Measurements from ENCODE around the gene YIPF3.

Gene YIPF3

DNA sequence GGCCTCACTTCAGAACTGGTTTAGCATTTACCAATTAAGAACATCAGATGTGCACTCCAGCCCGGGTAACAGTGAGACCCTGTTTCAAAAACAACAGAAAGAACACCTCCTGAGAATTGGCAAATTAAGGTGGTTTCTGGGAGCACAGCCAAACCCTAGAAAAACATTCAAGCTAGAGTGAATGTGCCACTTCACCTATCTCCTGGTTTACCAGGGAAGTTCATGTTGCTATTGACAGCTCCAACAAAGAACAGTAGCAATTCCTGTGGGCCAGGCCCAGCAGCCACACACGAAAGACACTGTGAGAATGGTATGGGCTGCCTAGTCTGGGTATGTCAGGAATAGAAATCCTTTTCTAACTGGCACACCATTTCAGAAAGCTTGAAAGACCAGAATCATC, 5.1 kb upstream of the YIPF3 start:
- no peak overlapping the region for H2AFZ ChIP-seq (ENCODE audit: low read length)
- TF ChIP-seq EZH2phosphoT487 (IDR thresholded peaks at IDR 0.05; ENCODE audit: borderline replicate concordance), result no peak
- TF ChIP-seq, protein P1, sequence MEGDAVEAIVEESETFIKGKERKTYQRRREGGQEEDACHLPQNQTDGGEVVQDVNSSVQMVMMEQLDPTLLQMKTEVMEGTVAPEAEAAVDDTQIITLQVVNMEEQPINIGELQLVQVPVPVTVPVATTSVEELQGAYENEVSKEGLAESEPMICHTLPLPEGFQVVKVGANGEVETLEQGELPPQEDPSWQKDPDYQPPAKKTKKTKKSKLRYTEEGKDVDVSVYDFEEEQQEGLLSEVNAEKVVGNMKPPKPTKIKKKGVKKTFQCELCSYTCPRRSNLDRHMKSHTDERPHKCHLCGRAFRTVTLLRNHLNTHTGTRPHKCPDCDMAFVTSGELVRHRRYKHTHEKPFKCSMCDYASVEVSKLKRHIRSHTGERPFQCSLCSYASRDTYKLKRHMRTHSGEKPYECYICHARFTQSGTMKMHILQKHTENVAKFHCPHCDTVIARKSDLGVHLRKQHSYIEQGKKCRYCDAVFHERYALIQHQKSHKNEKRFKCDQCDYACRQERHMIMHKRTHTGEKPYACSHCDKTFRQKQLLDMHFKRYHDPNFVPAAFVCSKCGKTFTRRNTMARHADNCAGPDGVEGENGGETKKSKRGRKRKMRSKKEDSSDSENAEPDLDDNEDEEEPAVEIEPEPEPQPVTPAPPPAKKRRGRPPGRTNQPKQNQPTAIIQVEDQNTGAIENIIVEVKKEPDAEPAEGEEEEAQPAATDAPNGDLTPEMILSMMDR (conservative IDR thresholded peaks at IDR 0.05; ENCODE audit: low read length), result no peak
- no peaks in the 10 kb centered on the region for H3K27me3 ChIP-seq (ENCODE audit: insufficient read depth, low read length, poor library complexity, severe bottlenecking)
- peaks cover 76% of the 10 kb centered on the region; the same call in 1 of the 2 replicates for H3K36me3 ChIP-seq (ENCODE audit: insufficient read depth, low read length)
- H3K9me2 ChIP-seq (replicated peaks; ENCODE audit: low read depth, low read length), result no peaks in the 10 kb centered on the region
- no peak overlapping the region for H3K4me2 ChIP-seq (ENCODE audit: low read depth, low read length, poor library complexity, severe bottlenecking)
- no peak overlapping the region for H3K9ac ChIP-seq (ENCODE audit: low read depth, low read length, poor library complexity, severe bottlenecking)
- peaks cover 15% of the 10 kb centered on the region for H3K4me1 ChIP-seq (ENCODE audit: insufficient read depth, low read length, poor library complexity, severe bottlenecking)
- H3K4me3 ChIP-seq (ENCODE audit: low read length, poor library complexity, severe bottlenecking), result no peak overlapping the region
- peaks cover 8% of the 10 kb centered on the region for H4K20me1 ChIP-seq (ENCODE audit: insufficient read depth, low read length, poor library complexity, severe bottlenecking)
- no peaks in the 10 kb centered on the region for H3K9me3 ChIP-seq (ENCODE audit: insufficient read depth, low read depth, low read length)
- peaks cover 34% of the 10 kb centered on the region for H3K79me2 ChIP-seq (ENCODE audit: insufficient read depth, low read length)
- H3F3A ChIP-seq (ENCODE audit: low read depth), result no peaks in the 10 kb centered on the region

GRCh38 chr6:43520097-43520496, 3.4 kb upstream of the YIPF3 start:
- Histone ChIP-seq H4K20me1 (ENCODE audit: insufficient read depth, low read length, poor library complexity, severe bottlenecking) (peaks cover 20% of the 10 kb centered on the region), H3K4me3 (ENCODE audit: low read length, poor library complexity, severe bottlenecking) (no peak overlapping the region), H3K4me1 (ENCODE audit: insufficient read depth, low read length, poor library complexity, severe bottlenecking) (peaks cover 28% of the 10 kb centered on the region), H3K36me3 (ENCODE audit: insufficient read depth, low read length) (peaks cover 59% of the 10 kb centered on the region; the same call in 1 of the 2 replicates), H2AFZ (ENCODE audit: low read length) (no peak overlapping the region), H3K79me2 (ENCODE audit: insufficient read depth, low read length) (peaks cover 51% of the 10 kb centered on the region), H3K27me3 (ENCODE audit: insufficient read depth, low read length, poor library complexity, severe bottlenecking) (no peaks in the 10 kb centered on the region), H3K9ac (ENCODE audit: low read depth, low read length, poor library complexity, severe bottlenecking) (no peak overlapping the region), H3F3A (ENCODE audit: low read depth) (no peaks in the 10 kb centered on the region), H3K9me3 (ENCODE audit: insufficient read depth, low read depth, low read length) (no peaks in the 10 kb centered on the region), H3K9me2 (replicated peaks; ENCODE audit: low read depth, low read length) (no peaks in the 10 kb centered on the region), H3K4me2 (ENCODE audit: low read depth, low read length, poor library complexity, severe bottlenecking) (no peak overlapping the region)
- TF ChIP-seq EZH2phosphoT487 (IDR thresholded peaks at IDR 0.05; ENCODE audit: borderline replicate concordance), result no peak
- TF ChIP-seq, protein P1 (conservative IDR thresholded peaks at IDR 0.05; ENCODE audit: low read length), result no peak

DNA sequence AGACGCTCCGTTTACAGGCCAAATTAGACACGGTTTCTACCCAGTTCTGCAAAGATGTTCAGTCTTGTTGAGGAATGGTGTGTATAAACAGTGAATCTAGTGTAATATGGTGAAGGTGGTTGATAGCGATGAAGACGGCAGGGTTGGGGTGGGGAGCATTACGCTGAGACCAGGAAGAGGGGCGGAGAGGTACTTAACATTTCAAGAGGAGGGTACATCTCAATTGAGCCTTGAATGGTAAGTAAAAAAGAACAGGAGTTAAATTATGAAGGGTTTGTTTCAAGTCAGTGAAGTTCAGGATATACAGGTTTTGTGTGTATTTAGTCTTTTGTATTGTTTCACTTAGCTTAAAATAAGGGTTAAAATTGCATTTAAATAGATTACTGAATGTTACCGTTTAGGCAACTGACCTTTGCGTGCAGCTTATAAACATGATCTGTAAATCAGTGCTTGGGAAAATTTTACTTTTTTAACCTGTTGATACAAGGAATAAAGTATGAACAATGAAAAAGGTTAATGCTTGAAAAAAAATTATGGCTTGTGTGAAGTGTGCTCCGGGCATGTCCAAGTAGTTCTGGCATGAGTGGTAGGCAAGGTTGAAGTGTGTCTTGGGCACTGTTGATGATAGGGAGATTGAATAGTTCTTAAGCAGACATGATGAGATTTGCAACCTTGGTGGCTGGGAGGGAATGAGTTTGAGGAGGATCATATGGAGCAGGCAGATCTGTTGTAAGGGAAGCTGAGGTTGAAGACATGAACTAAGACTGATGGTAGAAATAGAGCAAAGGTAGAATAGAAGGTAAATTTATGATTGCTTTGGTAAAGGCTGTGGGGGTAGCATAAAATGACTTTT, 1.0 kb upstream of the YIPF3 start:
- peak overlapping the region; percentile 96 for H3K4me2 ChIP-seq (ENCODE audit: low read depth, low read length, poor library complexity, severe bottlenecking)
- peaks cover 47% of the 10 kb centered on the region; the same call in 1 of the 2 replicates for H3K36me3 ChIP-seq (ENCODE audit: insufficient read depth, low read length)
- TF ChIP-seq EZH2phosphoT487 (IDR thresholded peaks at IDR 0.05; ENCODE audit: borderline replicate concordance), result no peak
- TF ChIP-seq, protein P1 (conservative IDR thresholded peaks at IDR 0.05; ENCODE audit: low read length), result no peak
- H4K20me1 ChIP-seq (ENCODE audit: insufficient read depth, low read length, poor library complexity, severe bottlenecking), result peaks cover 28% of the 10 kb centered on the region
- no peaks in the 10 kb centered on the region for H3K9me2 ChIP-seq (replicated peaks; ENCODE audit: low read depth, low read length)
- H3K9me3 ChIP-seq (ENCODE audit: insufficient read depth, low read depth, low read length), result no peaks in the 10 kb centered on the region
- H3K9ac ChIP-seq (ENCODE audit: low read depth, low read length, poor library complexity, severe bottlenecking), result peak overlapping the region; percentile 97
- H3K27me3 ChIP-seq (ENCODE audit: insufficient read depth, low read length, poor library complexity, severe bottlenecking), result no peaks in the 10 kb centered on the region
- peaks cover 69% of the 10 kb centered on the region for H3K79me2 ChIP-seq (ENCODE audit: insufficient read depth, low read length)
- peak overlapping the region; percentile 93 for H3K4me3 ChIP-seq (ENCODE audit: low read length, poor library complexity, severe bottlenecking)
- H3K4me1 ChIP-seq (ENCODE audit: insufficient read depth, low read length, poor library complexity, severe bottlenecking), result peaks cover 38% of the 10 kb centered on the region
- peak overlapping the region; percentile 88 for H2AFZ ChIP-seq (ENCODE audit: low read length)
- no peaks in the 10 kb centered on the region for H3F3A ChIP-seq (ENCODE audit: low read depth)

All from Loucy (cell line).